Trophoblast cell (in vitro differentiated cells and primary cell): ENCODE results near the gene GFRA1.
A peak's percentile ranks its signal among the peaks of the same experiment; 100 is the strongest.

ENCODE experiments used
- DNase-seq, 2 donors: peaks; one replicate each; pipeline ENCODE4 v3.0.0-alpha.2; 2016
- H2AFZ ChIP-seq: 2 replicates; pipeline ENCODE4 v1.6.1; 2013; ENCODE audit warnings: low read length, moderate library complexity, mild to moderate bottlenecking; ENCODE audit not compliant: insufficient read depth, poor library complexity
- H2AK5ac ChIP-seq: 2 replicates; pipeline ENCODE4 v1.6.1; 2013; ENCODE audit warnings: mild to moderate bottlenecking, low read length
- H2BK120ac ChIP-seq: 2 replicates; pipeline ENCODE4 v1.6.1; 2013; ENCODE audit warnings: low read length, mild to moderate bottlenecking, moderate library complexity; ENCODE audit not compliant: insufficient read depth, poor library complexity
- H2BK12ac ChIP-seq: 2 replicates; pipeline ENCODE4 v1.6.1; 2013; ENCODE audit warnings: mild to moderate bottlenecking, low read length, moderate library complexity
- H2BK5ac ChIP-seq: 2 replicates; pipeline ENCODE4 v1.6.1; 2013; ENCODE audit warnings: low read length, low read depth, moderate library complexity, mild to moderate bottlenecking; ENCODE audit not compliant: poor library complexity
- H3K14ac ChIP-seq: 2 replicates; pipeline ENCODE4 v1.6.1; 2013; ENCODE audit warnings: mild to moderate bottlenecking, low read length
- H3K18ac ChIP-seq: 2 replicates; pipeline ENCODE4 v1.6.1; 2013; ENCODE audit warnings: mild to moderate bottlenecking, low read length
- H3K23ac ChIP-seq: 2 replicates; pipeline ENCODE4 v1.6.1; 2013; ENCODE audit warnings: low read length
- H3K27ac ChIP-seq: 2 replicates; pipeline ENCODE4 v1.5.1; 2013; ENCODE audit warnings: low read depth, mild to moderate bottlenecking, inconsistent platforms, low read length, moderate library complexity
- H3K27me3 ChIP-seq: 2 replicates; pipeline ENCODE4 v1.6.1; 2013; ENCODE audit warnings: inconsistent platforms, mild to moderate bottlenecking, low read length, moderate library complexity; ENCODE audit not compliant: insufficient read depth
- H3K36me3 ChIP-seq, 2 experiments: 1 replicate in 1 of 2; 2 replicates in 1 of 2; pipeline ENCODE4 v1.6.1; 2013; ENCODE audit warnings: low read length in 2 of 2, mild to moderate bottlenecking in 2 of 2, moderate library complexity in 1 of 2; ENCODE audit not compliant: insufficient read depth in 2 of 2, control insufficient read depth in 1 of 2
- H3K4ac ChIP-seq: 2 replicates; pipeline ENCODE4 v1.6.1; 2013; ENCODE audit warnings: low read depth, mild to moderate bottlenecking, low read length, moderate library complexity
- H3K4me1 ChIP-seq, 2 experiments: 1 replicate in 1 of 2; 2 replicates in 1 of 2; pipeline ENCODE4 v1.6.1; 2013; ENCODE audit warnings: low read length in 2 of 2, mild to moderate bottlenecking in 2 of 2, moderate library complexity in 1 of 2; ENCODE audit not compliant: insufficient read depth in 2 of 2, control insufficient read depth in 1 of 2
- H3K4me2 ChIP-seq: 2 replicates; pipeline ENCODE4 v1.6.1; 2013; ENCODE audit warnings: inconsistent platforms, mild to moderate bottlenecking, low read length, moderate library complexity
- H3K4me3 ChIP-seq: 2 replicates; pipeline ENCODE4 v1.5.1; 2013; ENCODE audit warnings: mild to moderate bottlenecking, low read depth, low read length, inconsistent platforms
- H3K79me1 ChIP-seq: one replicate; pipeline ENCODE4 v1.6.1; 2013; ENCODE audit warnings: low read length
- H3K79me2 ChIP-seq: 2 replicates; pipeline ENCODE4 v1.6.1; 2013; ENCODE audit warnings: low read length, mild to moderate bottlenecking; ENCODE audit not compliant: control insufficient read depth, insufficient read depth, poor library complexity
- H3K9ac ChIP-seq: 2 replicates; pipeline ENCODE4 v1.6.1; 2013; ENCODE audit warnings: mild to moderate bottlenecking, low read length
- H3K9me3 ChIP-seq: 2 replicates; pipeline ENCODE4 v1.6.1; 2013; ENCODE audit warnings: low read depth, mild to moderate bottlenecking, control low read depth, inconsistent platforms, low read length; ENCODE audit not compliant: insufficient read depth
- H4K12ac ChIP-seq: 2 replicates; pipeline ENCODE4 v1.6.1; 2013; ENCODE audit warnings: low read depth, mild to moderate bottlenecking, low read length, moderate library complexity
- H4K8ac ChIP-seq: 2 replicates; pipeline ENCODE4 v1.6.1; 2013; ENCODE audit warnings: low read depth, mild to moderate bottlenecking, low read length, moderate library complexity
- H4K91ac ChIP-seq: one replicate; pipeline ENCODE4 v1.6.1; 2013; ENCODE audit warnings: low read depth, mild to moderate bottlenecking, low read length, moderate library complexity
- WGBS: extraction: QIAGEN DNeasy Blood & Tissue Kit; methylation state at CpG from one replicate; pipeline ENCODE4 v1.1.7; 2013; ENCODE audit warnings: missing lambda C conversion rate; ENCODE audit not compliant: insufficient read length, insufficient coverage; ENCODE audit errors: extremely low coverage; 5-methylcytosine and 5-hydroxymethylcytosine counted together

Gene GFRA1

DNA sequence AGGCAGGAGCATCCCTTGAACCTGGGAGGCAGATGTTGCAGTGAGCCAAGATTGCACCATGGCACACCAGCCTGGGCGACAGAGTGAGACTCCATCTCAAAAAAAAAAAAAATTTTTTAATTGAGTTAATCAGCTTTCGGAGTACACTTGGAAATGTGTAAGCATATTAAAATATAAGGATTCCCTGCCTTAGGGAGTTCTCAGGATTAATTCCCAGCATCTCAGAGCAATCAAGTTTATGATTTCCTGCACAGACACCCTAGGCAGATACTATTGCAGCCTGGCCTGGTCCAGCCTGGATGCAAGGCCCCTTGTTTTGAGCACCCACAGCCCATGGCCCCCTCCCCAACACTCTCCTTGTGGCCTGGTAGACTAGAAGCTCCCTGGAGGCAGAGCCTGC lies 39.8 kb downstream of the GFRA1 start:
- no peak overlapping the region for H2AFZ ChIP-seq
- H3K27ac ChIP-seq: no peak overlapping the region
- no peak overlapping the region for H4K8ac ChIP-seq
- no peak overlapping the region for H3K23ac ChIP-seq
- no peak overlapping the region for H2AK5ac ChIP-seq
- no peak overlapping the region for H4K12ac ChIP-seq
- no peak overlapping the region for H3K14ac ChIP-seq
- no peak overlapping the region for H3K4ac ChIP-seq
- peak overlapping the region; percentile 51 for H3K9ac ChIP-seq
- no peaks in the 10 kb centered on the region for H3K79me2 ChIP-seq
- H3K79me1 ChIP-seq: no peaks in the 10 kb centered on the region
- no peak for DNase-seq
- no peak overlapping the region for H2BK120ac ChIP-seq
- peaks cover 5% of the 10 kb centered on the region for H3K9me3 ChIP-seq
- no peaks in the 10 kb centered on the region for H3K36me3 ChIP-seq
- H3K4me3 ChIP-seq: no peak overlapping the region
- no peak overlapping the region for H2BK5ac ChIP-seq
- H2BK12ac ChIP-seq: no peak overlapping the region
- no peak overlapping the region for H3K4me2 ChIP-seq
- no peaks in the 10 kb centered on the region for H3K27me3 ChIP-seq
- no peak overlapping the region for H3K18ac ChIP-seq
- H4K91ac ChIP-seq: no peak overlapping the region
- WGBS: no CpG with 5 or more reads among the region's 2 CpGs
- no peaks in the 10 kb centered on the region for H3K4me1 ChIP-seq

DNA sequence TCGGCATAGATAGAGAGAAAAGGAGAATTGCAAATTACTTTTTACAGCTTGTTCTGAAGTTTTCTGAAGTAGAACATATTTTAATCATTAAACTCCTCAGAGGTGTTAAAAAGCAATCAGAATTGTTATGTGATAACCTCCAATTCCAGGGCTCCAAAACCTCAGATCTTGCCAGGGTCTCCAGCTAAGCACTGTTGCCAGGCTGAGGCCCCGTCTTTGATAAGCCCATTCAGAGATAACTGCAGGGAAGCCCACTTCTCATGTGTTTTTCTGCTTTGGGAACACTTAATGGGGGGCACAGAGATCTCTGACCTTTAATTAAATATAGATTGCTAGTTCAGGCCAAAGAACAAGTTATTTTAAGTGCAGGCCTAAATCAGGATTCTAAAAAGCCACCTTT lies 40.4 kb downstream of the GFRA1 start:
- no CpG with 5 or more reads among the region's 2 CpGs for WGBS
- H3K14ac ChIP-seq: no peak overlapping the region
- no peaks in the 10 kb centered on the region for H3K27me3 ChIP-seq
- no peaks in the 10 kb centered on the region for H3K4me1 ChIP-seq
- H3K79me2 ChIP-seq: no peaks in the 10 kb centered on the region
- no peak overlapping the region for H4K91ac ChIP-seq
- H3K18ac ChIP-seq: no peak overlapping the region
- H3K4me3 ChIP-seq: no peak overlapping the region
- H3K9me3 ChIP-seq: peaks cover 5% of the 10 kb centered on the region
- no peak overlapping the region for H2BK5ac ChIP-seq
- no peak overlapping the region for H3K23ac ChIP-seq
- H3K4ac ChIP-seq: no peak overlapping the region
- H2AFZ ChIP-seq: no peak overlapping the region
- no peak overlapping the region for H4K8ac ChIP-seq
- H3K36me3 ChIP-seq: no peaks in the 10 kb centered on the region
- no peak overlapping the region for H3K27ac ChIP-seq
- no peak overlapping the region for H2AK5ac ChIP-seq
- H3K79me1 ChIP-seq: no peaks in the 10 kb centered on the region
- H4K12ac ChIP-seq: no peak overlapping the region
- H2BK120ac ChIP-seq: no peak overlapping the region
- DNase-seq: no peak
- H3K9ac ChIP-seq: no peak overlapping the region
- H2BK12ac ChIP-seq: no peak overlapping the region
- no peak overlapping the region for H3K4me2 ChIP-seq

DNA sequence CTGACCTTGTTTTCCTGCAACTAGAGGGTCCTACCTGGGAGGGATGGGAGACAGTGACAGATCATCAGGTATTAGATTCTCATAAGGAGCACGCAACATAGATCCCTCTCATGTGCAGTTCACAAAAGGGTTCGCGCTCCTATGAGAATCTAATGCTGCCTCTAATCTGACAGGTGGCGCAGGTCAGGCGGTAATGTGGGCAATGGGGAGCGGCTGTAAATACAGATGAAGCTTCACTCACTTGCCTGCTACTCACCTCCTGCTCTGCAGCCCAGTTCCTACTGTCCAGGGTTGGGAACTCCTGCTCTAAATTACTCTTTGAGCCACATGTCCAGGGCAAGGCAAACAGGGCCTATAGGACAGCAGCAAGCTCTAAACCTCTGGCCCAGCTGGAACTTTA lies 46.2 kb downstream of the GFRA1 start:
- H3K27ac ChIP-seq: no peak overlapping the region
- no peak overlapping the region for H3K18ac ChIP-seq
- no peak overlapping the region for H3K23ac ChIP-seq
- no peak overlapping the region for H3K4me3 ChIP-seq
- no peak overlapping the region for H3K4ac ChIP-seq
- no peak overlapping the region for H4K8ac ChIP-seq
- no peak overlapping the region for H2BK5ac ChIP-seq
- no peak overlapping the region for H2AFZ ChIP-seq
- H3K4me1 ChIP-seq: no peaks in the 10 kb centered on the region
- H2BK12ac ChIP-seq: no peak overlapping the region
- no peaks in the 10 kb centered on the region for H3K36me3 ChIP-seq
- no peak overlapping the region for H4K91ac ChIP-seq
- no peaks in the 10 kb centered on the region for H3K9me3 ChIP-seq
- no CpG with 5 or more reads among the region's 6 CpGs for WGBS
- H2AK5ac ChIP-seq: no peak overlapping the region
- H3K9ac ChIP-seq: no peak overlapping the region
- H3K27me3 ChIP-seq: no peaks in the 10 kb centered on the region
- no peak overlapping the region for H2BK120ac ChIP-seq
- no peak overlapping the region for H3K4me2 ChIP-seq
- no peak for DNase-seq
- H3K79me2 ChIP-seq: no peaks in the 10 kb centered on the region
- H4K12ac ChIP-seq: no peak overlapping the region
- no peaks in the 10 kb centered on the region for H3K79me1 ChIP-seq
- H3K14ac ChIP-seq: no peak overlapping the region

DNA sequence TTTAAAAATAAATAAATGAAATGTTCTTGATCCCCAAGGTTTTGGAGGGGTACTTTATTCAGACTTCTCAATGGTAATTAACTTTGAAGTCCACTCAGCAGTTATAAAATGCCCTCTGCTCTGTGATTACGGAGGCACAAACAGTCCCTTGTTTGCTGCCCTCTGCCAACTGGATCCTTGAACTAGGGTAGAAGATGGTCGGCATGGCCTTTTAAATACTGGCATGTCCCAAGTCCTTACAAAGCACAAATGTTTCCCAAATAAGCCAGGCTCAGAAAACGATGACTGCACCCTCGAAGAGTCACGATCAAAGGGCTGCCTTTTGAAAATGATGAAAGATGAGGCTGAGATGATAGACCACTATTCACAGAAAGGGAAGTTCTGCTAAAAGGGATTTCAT lies 47.0 kb downstream of the GFRA1 start:
- no peak overlapping the region for H3K4me3 ChIP-seq
- WGBS: no CpG with 5 or more reads among the region's 5 CpGs
- H3K18ac ChIP-seq: no peak overlapping the region
- H3K4me1 ChIP-seq: no peaks in the 10 kb centered on the region
- H2BK12ac ChIP-seq: no peak overlapping the region
- H3K27ac ChIP-seq: no peak overlapping the region
- no peak overlapping the region for H4K8ac ChIP-seq
- H4K12ac ChIP-seq: no peak overlapping the region
- H3K14ac ChIP-seq: no peak overlapping the region
- no peak overlapping the region for H2AFZ ChIP-seq
- H3K79me2 ChIP-seq: no peaks in the 10 kb centered on the region
- DNase-seq: no peak
- no peaks in the 10 kb centered on the region for H3K9me3 ChIP-seq
- H3K36me3 ChIP-seq: no peaks in the 10 kb centered on the region
- H4K91ac ChIP-seq: no peak overlapping the region
- no peak overlapping the region for H3K4me2 ChIP-seq
- no peaks in the 10 kb centered on the region for H3K79me1 ChIP-seq
- H3K27me3 ChIP-seq: no peaks in the 10 kb centered on the region
- no peak overlapping the region for H2BK5ac ChIP-seq
- H2BK120ac ChIP-seq: no peak overlapping the region
- H3K23ac ChIP-seq: no peak overlapping the region
- no peak overlapping the region for H2AK5ac ChIP-seq
- no peak overlapping the region for H3K9ac ChIP-seq
- H3K4ac ChIP-seq: no peak overlapping the region
